HUES64 (cell line): ENCODE results near the gene OR2T29. TPM values are rescaled to one million over a fixed set of nuclear protein-coding genes. Genes with fewer than 3 reads are reported as not detected.
"Not testable (repeated sequence)": the region's sequence is repeated elsewhere in the genome, so short reads cannot be mapped to it uniquely, and the experiment has no call there.

Source experiments
- H3K27ac ChIP-seq: 2 replicates; pipeline ENCODE4 v1.7.0; 2013; ENCODE audit warnings: low read depth, low read length, inconsistent platforms
- H3K27me3 ChIP-seq: 2 replicates; pipeline ENCODE4 v1.6.1; 2013; ENCODE audit warnings: mild to moderate bottlenecking, low read length; ENCODE audit not compliant: insufficient read depth
- H3K36me3 ChIP-seq: 2 replicates; pipeline ENCODE4 v1.6.1; 2013; ENCODE audit warnings: mild to moderate bottlenecking, low read length; ENCODE audit not compliant: insufficient read depth
- H3K4me1 ChIP-seq: 2 replicates; pipeline ENCODE4 v1.6.1; 2013; ENCODE audit warnings: mild to moderate bottlenecking, low read length, moderate library complexity; ENCODE audit not compliant: insufficient read depth
- H3K4me3 ChIP-seq: 2 replicates; pipeline ENCODE4 v1.5.1; 2013; ENCODE audit warnings: mild to moderate bottlenecking, low read length, moderate library complexity
- H3K9ac ChIP-seq: 2 replicates; pipeline ENCODE4 v1.6.1; 2013; ENCODE audit warnings: mild to moderate bottlenecking, low read depth, low read length
- H3K9me3 ChIP-seq: 2 replicates; pipeline ENCODE4 v1.6.1; 2013; ENCODE audit warnings: low read depth, low read length; ENCODE audit not compliant: insufficient read depth
- WGBS: fragments of 150-250, 120-280 bp; methylation state at CpG from one replicate; pipeline ENCODE4 v1.1.7; 2013; ENCODE audit warnings: missing lambda C conversion rate; 5-methylcytosine and 5-hydroxymethylcytosine counted together
- polyA plus RNA-seq, 2 experiments: library from polyadenylated mRNA; stranded (reverse); fragments of 50-300 nt; gene quantifications; one replicate each; pipeline ENCODE4 v1.2.3, GENCODE V29; 2013

Gene OR2T29, protein sequence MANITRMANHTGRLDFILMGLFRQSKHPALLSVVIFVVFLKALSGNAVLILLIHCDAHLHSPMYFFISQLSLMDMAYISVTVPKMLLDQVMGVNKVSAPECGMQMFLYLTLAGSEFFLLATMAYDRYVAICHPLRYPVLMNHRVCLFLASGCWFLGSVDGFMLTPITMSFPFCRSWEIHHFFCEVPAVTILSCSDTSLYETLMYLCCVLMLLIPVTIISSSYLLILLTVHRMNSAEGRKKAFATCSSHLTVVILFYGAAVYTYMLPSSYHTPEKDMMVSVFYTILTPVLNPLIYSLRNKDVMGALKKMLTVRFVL
- polyA plus RNA-seq (2013, experiment 1 of 2): not detected
- polyA plus RNA-seq (2013, experiment 2 of 2): not detected

DNA sequence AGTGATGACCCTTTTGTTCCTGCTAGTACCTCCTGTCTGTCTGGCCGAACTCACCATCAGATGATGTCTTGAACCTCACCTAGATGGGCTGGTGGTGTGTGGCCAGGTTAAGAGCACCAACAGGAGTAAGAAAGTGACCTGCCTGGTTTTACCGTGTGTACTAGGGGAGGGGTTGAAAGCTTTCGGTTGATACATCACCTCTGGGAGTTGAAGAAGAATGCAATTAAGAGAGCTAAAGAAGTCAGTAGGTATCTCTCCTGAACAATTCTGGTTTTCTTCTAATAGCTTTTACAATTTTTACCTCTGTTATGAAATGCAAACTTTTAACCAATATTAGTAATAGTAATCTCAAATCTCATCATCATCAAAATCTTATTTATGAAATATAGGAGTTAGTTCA lies at the start of gene OR2T29:
Gene OR2T29, minus strand, starts transcription at position 101 of the 400 bp plus-strand sequence. CDS start 3,281 bp downstream, outside the sequence.
- not testable (repeated sequence) for H3K9ac ChIP-seq, H3K4me1 ChIP-seq, H3K36me3 ChIP-seq, H3K27me3 ChIP-seq, H3K4me3 ChIP-seq, H3K27ac ChIP-seq
- 83% methylated on average over 1 of the region's 3 CpGs for WGBS
- H3K9me3 ChIP-seq: peaks cover 15% of the 10 kb centered on the region; the same call in 1 of the 2 replicates

DNA sequence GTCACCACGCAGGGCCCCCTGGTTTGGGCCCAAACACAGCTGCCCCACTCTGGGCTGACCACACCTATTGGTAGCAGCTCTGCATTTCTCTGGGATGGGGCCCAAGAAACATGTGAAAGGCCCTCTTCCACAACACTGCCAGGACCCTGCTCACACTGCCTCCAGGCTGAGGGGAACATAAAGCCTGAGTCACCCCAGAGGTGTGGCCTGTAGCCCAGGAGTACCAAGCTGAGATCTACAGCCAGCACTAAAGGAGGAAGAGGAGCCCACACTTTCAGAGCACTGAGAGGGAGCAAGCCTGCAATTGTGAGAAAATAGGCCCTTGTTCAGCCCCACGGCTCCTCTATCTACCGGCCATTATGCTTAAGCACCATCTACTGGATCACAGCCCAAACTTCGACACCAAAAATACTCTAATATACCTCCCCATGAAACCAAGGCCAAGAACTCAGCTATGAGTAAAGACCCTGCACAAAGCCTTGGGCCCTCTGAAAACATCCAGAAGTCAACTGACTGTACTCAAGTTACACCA lies 49.4 kb upstream of the OR2T29 start:
- peaks cover 100% of the 10 kb centered on the region for H3K9me3 ChIP-seq
- H3K36me3 ChIP-seq: no peaks in the 10 kb centered on the region
- no peak overlapping the region for H3K27ac ChIP-seq
- 78% methylated on average over 4 of the region's 4 CpGs for WGBS
- H3K4me3 ChIP-seq: no peak overlapping the region
- H3K27me3 ChIP-seq: no peaks in the 10 kb centered on the region
- H3K4me1 ChIP-seq: no peaks in the 10 kb centered on the region
- H3K9ac ChIP-seq: no peak overlapping the region

DNA sequence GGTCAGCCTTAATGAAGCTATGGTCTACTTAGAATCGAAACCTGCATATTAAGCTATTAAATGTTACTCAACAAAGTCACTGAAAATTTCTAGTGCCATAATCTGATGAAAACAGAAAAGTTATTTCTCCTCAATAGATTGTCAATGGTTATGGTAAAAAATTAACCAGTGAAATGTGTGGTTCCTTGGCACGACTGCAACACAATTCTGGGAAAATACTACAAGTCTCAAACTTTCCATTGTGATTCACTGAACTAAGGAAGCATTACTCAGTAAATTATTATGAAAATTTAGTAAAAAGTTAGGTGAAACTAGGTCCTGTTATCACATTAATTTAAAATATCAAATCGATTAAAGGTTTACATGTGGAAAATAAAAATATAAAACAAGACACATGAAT lies 47.7 kb upstream of the OR2T29 start:
- Histone ChIP-seq H3K36me3 (no peaks in the 10 kb centered on the region), H3K9ac (no peak overlapping the region), H3K4me3 (no peak overlapping the region), H3K9me3 (peaks cover 100% of the 10 kb centered on the region), H3K27ac (no peak overlapping the region), H3K27me3 (no peaks in the 10 kb centered on the region), H3K4me1 (no peaks in the 10 kb centered on the region)
- WGBS: 17% methylated on average over 2 of the region's 3 CpGs

DNA sequence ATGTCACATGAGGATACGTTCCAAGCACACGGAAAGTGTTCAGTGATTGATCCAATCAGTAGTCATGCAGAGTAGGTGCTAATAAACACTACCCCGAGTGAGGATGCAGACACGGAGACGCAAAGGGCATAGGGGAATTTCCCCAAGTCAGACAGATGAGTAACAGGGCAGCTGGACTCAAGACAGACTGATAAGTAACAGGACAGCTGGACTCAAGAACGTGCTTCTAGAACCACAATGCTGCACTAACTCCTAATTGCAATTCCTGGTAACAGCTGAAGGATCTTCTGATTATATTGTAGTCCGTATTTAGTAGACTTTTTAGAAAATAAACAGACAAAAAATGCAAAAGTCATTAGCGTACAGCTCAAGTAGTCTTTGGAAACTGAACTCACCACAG lies 36.8 kb upstream of the OR2T29 start:
- Histone ChIP-seq H3K9me3 (peaks cover 87% of the 10 kb centered on the region), H3K27me3 (no peaks in the 10 kb centered on the region), H3K9ac (no peak overlapping the region), H3K27ac (no peak overlapping the region), H3K4me3 (no peak overlapping the region), H3K4me1 (no peaks in the 10 kb centered on the region), H3K36me3 (no peaks in the 10 kb centered on the region)
- WGBS: 76% methylated on average over 7 of the region's 8 CpGs

DNA sequence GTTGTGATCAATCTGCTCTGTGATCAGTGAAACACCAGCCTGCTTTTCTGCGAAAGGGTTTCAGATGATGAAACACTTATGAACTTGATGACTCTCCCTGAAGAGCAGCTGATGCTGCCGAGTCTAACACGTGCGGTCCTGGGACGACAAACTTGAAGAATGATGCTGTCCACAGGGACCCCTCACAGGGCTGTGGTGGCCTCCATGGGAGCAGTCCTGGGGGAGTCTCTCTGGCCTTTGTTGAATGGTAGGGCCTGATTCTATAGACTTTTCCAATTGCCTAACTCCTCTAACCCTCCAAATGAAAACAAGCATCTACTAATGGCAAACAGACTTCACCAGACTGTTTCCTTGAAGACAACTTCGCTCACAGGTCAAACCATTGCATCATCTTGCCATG lies 35.0 kb upstream of the OR2T29 start, which contains the start of gene OR2T10:
Gene OR2T10, minus strand, starts transcription at position 112 of the 400 bp plus-strand sequence. CDS start 3,932 bp downstream, outside the sequence.
- peaks cover 90% of the 10 kb centered on the region for H3K9me3 ChIP-seq
- WGBS: 78% methylated on average over 6 of the region's 6 CpGs
- no peaks in the 10 kb centered on the region for H3K36me3 ChIP-seq
- H3K4me1 ChIP-seq: no peaks in the 10 kb centered on the region
- no peak within 1 kb of the TSS for H3K27ac ChIP-seq
- no peaks in the 10 kb centered on the region for H3K27me3 ChIP-seq
- H3K9ac ChIP-seq: no peak within 1 kb of the TSS
- H3K4me3 ChIP-seq: no peak within 1 kb of the TSS

DNA sequence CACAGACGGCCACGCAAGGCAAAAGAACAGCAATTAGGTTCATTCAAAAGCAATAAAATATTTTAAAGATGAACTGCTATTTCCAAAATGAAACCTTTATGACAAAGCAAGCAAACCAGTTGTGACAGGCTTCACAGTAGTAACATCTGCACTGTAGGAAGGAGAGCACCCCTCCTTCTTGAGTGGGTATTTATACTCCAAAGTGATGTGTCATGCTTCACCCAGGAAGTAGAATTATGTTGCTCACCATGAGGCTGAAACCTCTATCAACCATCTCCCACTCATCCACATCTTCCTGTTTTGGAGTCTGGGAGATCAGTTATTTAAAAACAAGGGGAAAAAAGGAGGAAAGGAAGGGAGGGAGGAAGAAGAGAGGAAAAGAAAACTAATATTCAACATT lies 34.0 kb upstream of the OR2T29 start:
- peaks cover 91% of the 10 kb centered on the region for H3K9me3 ChIP-seq
- 91% methylated on average over 2 of the region's 2 CpGs for WGBS

DNA sequence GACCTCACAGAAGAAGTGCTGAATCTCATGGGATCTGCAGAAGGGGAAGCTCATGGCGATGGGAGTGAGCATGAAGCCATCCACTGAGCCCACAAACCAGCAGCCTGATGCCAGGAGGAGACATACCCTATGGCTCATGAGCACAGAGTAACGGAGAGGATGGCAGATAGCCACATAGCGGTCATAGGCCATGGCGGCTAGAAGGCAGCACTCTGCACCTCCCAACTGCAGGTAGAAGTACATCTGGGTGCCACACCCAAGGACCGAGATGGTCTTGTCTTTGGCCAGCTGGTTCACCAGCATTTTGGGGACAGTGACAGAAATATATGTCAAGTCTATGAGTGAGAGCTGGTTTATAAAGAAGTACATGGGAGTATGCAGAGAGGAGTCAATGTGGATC lies 30.7 kb upstream of the OR2T29 start:
- H3K4me3 ChIP-seq: no peak overlapping the region
- H3K4me1 ChIP-seq: no peaks in the 10 kb centered on the region
- peaks cover 94% of the 10 kb centered on the region for H3K9me3 ChIP-seq
- H3K27ac ChIP-seq: no peak overlapping the region
- no peaks in the 10 kb centered on the region for H3K36me3 ChIP-seq
- 77% methylated on average over 5 of the region's 5 CpGs for WGBS
- H3K27me3 ChIP-seq: no peaks in the 10 kb centered on the region
- H3K9ac ChIP-seq: no peak overlapping the region

More for the DNA sequence above, 34.0 kb upstream of the OR2T29 start:
- no peak overlapping the region for H3K27ac ChIP-seq
- no peak overlapping the region for H3K9ac ChIP-seq
- no peaks in the 10 kb centered on the region for H3K4me1 ChIP-seq
- no peaks in the 10 kb centered on the region for H3K36me3 ChIP-seq
- H3K27me3 ChIP-seq: no peaks in the 10 kb centered on the region
- no peak overlapping the region for H3K4me3 ChIP-seq

DNA sequence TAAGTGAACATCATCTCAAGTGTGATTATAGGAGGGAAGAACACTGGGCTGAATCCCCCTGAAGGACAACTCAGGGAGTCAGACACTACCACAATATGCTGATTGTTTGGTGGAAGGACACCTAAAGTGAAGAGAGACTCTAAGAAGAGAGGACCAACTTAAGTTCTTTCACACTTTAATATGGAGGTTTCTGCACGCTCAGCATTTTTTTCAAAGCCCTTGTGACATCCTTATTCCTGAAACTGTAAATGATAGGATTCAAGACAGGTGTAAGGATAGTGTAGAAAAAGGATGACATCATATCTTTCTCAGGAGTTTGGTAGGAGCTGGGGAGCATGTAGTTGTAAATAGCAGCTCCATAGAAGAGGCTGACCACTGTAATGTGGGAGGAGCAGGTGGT lies 30.1 kb upstream of the OR2T29 start:
- Histone ChIP-seq H3K4me1 (no peaks in the 10 kb centered on the region), H3K27me3 (no peaks in the 10 kb centered on the region), H3K4me3 (no peak overlapping the region), H3K9ac (no peak overlapping the region), H3K27ac (no peak overlapping the region), H3K36me3 (no peaks in the 10 kb centered on the region), H3K9me3 (peaks cover 97% of the 10 kb centered on the region)
- 63% methylated on average over 1 of the region's 1 CpG for WGBS

DNA sequence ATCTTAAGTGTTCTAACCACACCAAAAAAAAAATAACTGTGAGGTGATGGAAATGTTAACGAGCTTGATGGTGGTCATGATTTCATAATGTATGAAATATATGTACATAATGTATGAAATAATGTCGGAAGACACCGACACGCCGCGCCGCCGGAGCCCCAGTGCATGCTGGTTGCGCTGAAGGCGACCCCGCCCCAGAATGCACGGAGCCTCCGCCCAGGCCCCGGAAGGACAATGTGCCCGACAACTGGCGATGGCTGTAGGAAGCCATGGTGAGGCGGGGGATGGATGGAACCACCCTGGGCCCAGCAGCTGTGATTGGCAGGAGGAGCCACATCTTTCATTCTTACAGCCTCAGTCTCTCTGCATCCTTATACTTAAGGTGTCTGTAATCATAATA lies 27.5 kb upstream of the OR2T29 start:
- Histone ChIP-seq H3K4me1 (no peaks in the 10 kb centered on the region), H3K9ac (no peak overlapping the region), H3K9me3 (peaks cover 99% of the 10 kb centered on the region), H3K27me3 (no peaks in the 10 kb centered on the region), H3K27ac (no peak overlapping the region), H3K36me3 (no peaks in the 10 kb centered on the region), H3K4me3 (no peak overlapping the region)
- WGBS: 88% methylated on average over 17 of the region's 17 CpGs

DNA sequence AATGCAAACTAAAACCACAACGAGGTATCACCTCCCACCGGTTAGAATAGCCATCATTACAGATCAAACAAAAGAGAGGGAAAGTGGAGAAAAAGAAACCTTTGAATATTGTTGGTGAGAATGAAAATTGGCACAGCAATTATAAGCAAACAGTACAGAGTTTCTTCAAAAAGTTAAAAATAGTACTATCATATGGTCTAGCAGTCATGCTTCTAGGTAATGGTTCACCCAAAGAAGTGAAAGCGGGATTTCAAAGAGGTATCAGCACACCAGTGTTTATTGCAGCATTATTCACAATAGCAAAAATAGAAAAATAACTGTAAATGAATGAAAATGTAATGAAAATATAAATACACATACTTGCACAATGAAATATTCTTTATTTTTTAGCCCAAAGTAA lies 26.8 kb upstream of the OR2T29 start:
- Histone ChIP-seq H3K27ac (no peak overlapping the region), H3K4me3 (no peak overlapping the region), H3K9ac (no peak overlapping the region), H3K36me3 (no peaks in the 10 kb centered on the region), H3K27me3 (no peaks in the 10 kb centered on the region), H3K4me1 (no peaks in the 10 kb centered on the region), H3K9me3 (peaks cover 98% of the 10 kb centered on the region)
- 56% methylated on average over 1 of the region's 3 CpGs for WGBS

DNA sequence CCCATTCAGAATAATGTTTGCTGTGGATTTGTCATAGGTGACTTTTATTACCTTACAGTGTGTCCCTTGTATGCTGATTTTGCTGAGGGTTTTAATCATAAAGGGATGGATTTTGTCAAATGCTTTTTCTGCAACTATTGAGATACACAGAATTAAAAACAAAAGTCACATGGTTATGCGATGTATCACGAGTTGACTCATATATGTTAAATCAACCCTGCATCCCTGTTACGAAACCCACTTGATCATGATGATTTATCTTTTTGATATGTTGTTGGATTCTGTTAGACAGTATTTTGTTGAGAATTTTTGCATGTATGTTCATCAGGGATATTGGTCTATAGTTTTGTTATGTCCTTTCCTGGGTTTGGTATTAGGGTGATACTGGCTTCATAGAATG lies 22.7 kb upstream of the OR2T29 start:
- WGBS: 84% methylated on average over 3 of the region's 3 CpGs
- Histone ChIP-seq H3K36me3 (no peaks in the 10 kb centered on the region), H3K9ac (no peak overlapping the region), H3K4me1 (no peaks in the 10 kb centered on the region), H3K27me3 (no peaks in the 10 kb centered on the region), H3K27ac (no peak overlapping the region), H3K4me3 (no peak overlapping the region), H3K9me3 (peaks cover 89% of the 10 kb centered on the region)
